Left renal pelvis (tissue), 4 donors: ENCODE results near the gene ELOVL5. TPM values are rescaled to one million over a fixed set of nuclear protein-coding genes. Genes with fewer than 3 reads are reported as not detected.

Experiments
- DNase-seq, 4 donors: peaks; one replicate each; pipeline ENCODE4 v3.0.0-alpha.2; 2013; ENCODE audit warnings: low read depth in 4 of 4, low spot score in 3 of 4
- polyA plus RNA-seq, 4 donors: library from polyadenylated mRNA; unstranded; fragments of 120-200 nt; gene quantifications; one replicate each; pipeline ENCODE4 v1.2.1, GENCODE V29; 2013; ENCODE audit not compliant: insufficient read length in 4 of 4

The ELOVL5 gene
- polyA plus RNA-seq, 4 donors = 73.9 to 95.5 (median 84.3) TPM

- DNase-seq = no peak
These were observed 67.1 kb downstream of the ELOVL5 start for GRCh38 chr6:53281518-53282215.

- DNase-seq = no peak
These were observed 68.5 kb downstream of the ELOVL5 start for GRCh38 chr6:53280207-53280606.

- DNase-seq = no peak
These were observed 69.5 kb downstream of the ELOVL5 start for GRCh38 chr6:53279293-53279692.

- DNase-seq = no peak
These were observed 75.4 kb downstream of the ELOVL5 start for GRCh38 chr6:53273370-53273769.

- DNase-seq = no peak
These were observed 78.9 kb downstream of the ELOVL5 start for GRCh38 chr6:53269827-53270226.

GRCh38 chr6:53268858-53269608 lies 79.7 kb downstream of the ELOVL5 start:
- DNase-seq = no peak

GRCh38 chr6:53266553-53267090 lies 82.1 kb downstream of the ELOVL5 start:
- DNase-seq = no peak

GRCh38 chr6:53264915-53265607 lies 83.7 kb downstream of the ELOVL5 start:
- DNase-seq = no peak

- DNase-seq = no peak
These were observed 84.4 kb downstream of the ELOVL5 start for GRCh38 chr6:53264337-53264736.

GRCh38 chr6:53263917-53264316 lies 84.8 kb downstream of the ELOVL5 start:
- DNase-seq = no peak

GRCh38 chr6:53259860-53260580 lies 88.7 kb downstream of the ELOVL5 start:
- no peak for DNase-seq

GRCh38 chr6:53258774-53259155 lies 90.0 kb downstream of the ELOVL5 start:
- no peak for DNase-seq

GRCh38 chr6:53258076-53258773 lies 90.5 kb downstream of the ELOVL5 start:
- DNase-seq = no peak

- DNase-seq = no peak
These were observed 91.2 kb downstream of the ELOVL5 start for GRCh38 chr6:53257533-53257932.

- DNase-seq = no peak
These were observed 91.7 kb downstream of the ELOVL5 start for GRCh38 chr6:53257001-53257400.

GRCh38 chr6:53252177-53252692 lies 96.5 kb downstream of the ELOVL5 start:
- DNase-seq = no peak

- DNase-seq = no peak
These were observed 97.6 kb downstream of the ELOVL5 start for GRCh38 chr6:53251033-53251672.

GRCh38 chr6:53250176-53251032 lies 98.3 kb downstream of the ELOVL5 start:
- DNase-seq = no peak
